Measurements from ENCODE around the gene S100A14. TPM values are rescaled to one million over a fixed set of nuclear protein-coding genes. Genes with fewer than 3 reads are reported as not detected.

S100A14 gene
- polyA plus RNA-seq, 1 donor from 2014 or later = not detected

DNA sequence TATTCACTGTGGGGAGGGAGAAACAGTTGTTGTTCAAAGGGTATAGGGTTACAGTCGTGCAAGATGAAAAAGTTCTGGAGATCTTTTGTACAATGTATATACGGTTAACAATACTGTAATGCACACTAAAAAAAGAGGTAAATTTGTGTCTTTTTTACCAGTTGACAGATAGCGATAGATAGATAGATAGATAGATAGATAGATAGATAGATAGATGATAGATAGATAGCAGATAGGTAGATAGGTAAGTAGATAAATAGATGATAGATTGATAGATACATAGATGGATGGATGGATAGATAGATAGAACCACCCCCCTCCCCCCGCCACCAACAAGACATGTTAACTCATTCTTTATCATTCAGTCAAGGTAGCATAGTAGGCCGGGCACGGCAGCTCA lies 13.4 kb downstream of the S100A14 start:
- Histone ChIP-seq H3K9me2 (ENCODE audit: insufficient read depth, low read length) (no peaks in the 10 kb centered on the region), H3K36me3 (ENCODE audit: insufficient read depth, low read length) (no peaks in the 10 kb centered on the region), H3F3A (ENCODE audit: insufficient read depth, low read length, poor library complexity, severe bottlenecking) (no peaks in the 10 kb centered on the region), H3K4me3 (ENCODE audit: low read length) (no peak overlapping the region), H4K20me1 (ENCODE audit: insufficient read depth) (no peaks in the 10 kb centered on the region), H2AFZ (ENCODE audit: low read depth, low read length) (no peak overlapping the region), H3K9me3 (ENCODE audit: low read length) (no peaks in the 10 kb centered on the region), H3K4me2 (ENCODE audit: low read length) (no peak overlapping the region), H3K27ac (ENCODE audit: low read length) (no peak overlapping the region), H3K79me2 (replicated peaks; ENCODE audit: insufficient read depth, low read length) (no peaks in the 10 kb centered on the region), H3K27me3 (ENCODE audit: insufficient read depth, low read depth, low read length) (no peaks in the 10 kb centered on the region), H3K9ac (ENCODE audit: low read length) (no peak overlapping the region)
- no peak for TF ChIP-seq EP300 (conservative IDR thresholded peaks at IDR 0.05; ENCODE audit: poor library complexity, severe bottlenecking)
- no peak for TF ChIP-seq EZH2 (IDR thresholded peaks at IDR 0.05; ENCODE audit: borderline replicate concordance, insufficient read depth, low read length, poor library complexity, severe bottlenecking)
- no peak for TF ChIP-seq MXI1 (conservative IDR thresholded peaks at IDR 0.05; ENCODE audit: poor library complexity, severe bottlenecking)

DNA sequence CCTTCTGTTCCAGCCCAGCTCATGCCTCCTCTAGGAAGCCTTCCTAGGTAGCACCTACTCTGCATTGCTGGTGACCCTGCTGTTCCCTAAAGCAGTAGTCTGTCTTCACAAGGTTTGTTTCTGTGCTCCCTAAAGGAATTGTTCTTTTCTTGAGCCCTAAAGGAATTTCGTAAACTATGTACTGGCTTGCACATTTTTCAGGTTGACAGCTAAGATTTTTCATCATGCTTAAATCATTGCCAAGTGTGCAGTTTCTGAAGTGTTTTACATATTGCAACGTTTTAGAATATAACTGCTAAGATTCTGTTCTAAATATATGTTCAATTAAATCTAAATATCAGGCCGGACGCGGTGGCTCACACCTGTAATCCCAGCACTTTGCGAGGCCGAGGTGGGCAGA lies 16.3 kb downstream of the S100A14 start:
- no peaks in the 10 kb centered on the region for H3F3A ChIP-seq (ENCODE audit: insufficient read depth, low read length, poor library complexity, severe bottlenecking)
- no peak overlapping the region for H3K27ac ChIP-seq (ENCODE audit: low read length)
- no peak overlapping the region for H3K4me2 ChIP-seq (ENCODE audit: low read length)
- no peak for TF ChIP-seq RAD21 (conservative IDR thresholded peaks at IDR 0.05)
- no peak for TF ChIP-seq TAF1 (IDR thresholded peaks at IDR 0.05; ENCODE audit: low read depth)
- TF ChIP-seq, protein P1, sequence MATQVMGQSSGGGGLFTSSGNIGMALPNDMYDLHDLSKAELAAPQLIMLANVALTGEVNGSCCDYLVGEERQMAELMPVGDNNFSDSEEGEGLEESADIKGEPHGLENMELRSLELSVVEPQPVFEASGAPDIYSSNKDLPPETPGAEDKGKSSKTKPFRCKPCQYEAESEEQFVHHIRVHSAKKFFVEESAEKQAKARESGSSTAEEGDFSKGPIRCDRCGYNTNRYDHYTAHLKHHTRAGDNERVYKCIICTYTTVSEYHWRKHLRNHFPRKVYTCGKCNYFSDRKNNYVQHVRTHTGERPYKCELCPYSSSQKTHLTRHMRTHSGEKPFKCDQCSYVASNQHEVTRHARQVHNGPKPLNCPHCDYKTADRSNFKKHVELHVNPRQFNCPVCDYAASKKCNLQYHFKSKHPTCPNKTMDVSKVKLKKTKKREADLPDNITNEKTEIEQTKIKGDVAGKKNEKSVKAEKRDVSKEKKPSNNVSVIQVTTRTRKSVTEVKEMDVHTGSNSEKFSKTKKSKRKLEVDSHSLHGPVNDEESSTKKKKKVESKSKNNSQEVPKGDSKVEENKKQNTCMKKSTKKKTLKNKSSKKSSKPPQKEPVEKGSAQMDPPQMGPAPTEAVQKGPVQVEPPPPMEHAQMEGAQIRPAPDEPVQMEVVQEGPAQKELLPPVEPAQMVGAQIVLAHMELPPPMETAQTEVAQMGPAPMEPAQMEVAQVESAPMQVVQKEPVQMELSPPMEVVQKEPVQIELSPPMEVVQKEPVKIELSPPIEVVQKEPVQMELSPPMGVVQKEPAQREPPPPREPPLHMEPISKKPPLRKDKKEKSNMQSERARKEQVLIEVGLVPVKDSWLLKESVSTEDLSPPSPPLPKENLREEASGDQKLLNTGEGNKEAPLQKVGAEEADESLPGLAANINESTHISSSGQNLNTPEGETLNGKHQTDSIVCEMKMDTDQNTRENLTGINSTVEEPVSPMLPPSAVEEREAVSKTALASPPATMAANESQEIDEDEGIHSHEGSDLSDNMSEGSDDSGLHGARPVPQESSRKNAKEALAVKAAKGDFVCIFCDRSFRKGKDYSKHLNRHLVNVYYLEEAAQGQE (IDR thresholded peaks at IDR 0.05; ENCODE audit: borderline replicate concordance) = no peak
- H3K79me2 ChIP-seq (replicated peaks; ENCODE audit: insufficient read depth, low read length) = no peaks in the 10 kb centered on the region
- no peaks in the 10 kb centered on the region for H4K20me1 ChIP-seq (ENCODE audit: insufficient read depth)
- no peak overlapping the region for H2AFZ ChIP-seq (ENCODE audit: low read depth, low read length)
- H3K4me3 ChIP-seq (ENCODE audit: low read length) = no peak overlapping the region
- no peaks in the 10 kb centered on the region for H3K9me2 ChIP-seq (ENCODE audit: insufficient read depth, low read length)
- no peaks in the 10 kb centered on the region for H3K36me3 ChIP-seq (ENCODE audit: insufficient read depth, low read length)
- H3K27me3 ChIP-seq (ENCODE audit: insufficient read depth, low read depth, low read length) = no peaks in the 10 kb centered on the region
- no peak overlapping the region for H3K9ac ChIP-seq (ENCODE audit: low read length)
- no peaks in the 10 kb centered on the region for H3K9me3 ChIP-seq (ENCODE audit: low read length)

DNA sequence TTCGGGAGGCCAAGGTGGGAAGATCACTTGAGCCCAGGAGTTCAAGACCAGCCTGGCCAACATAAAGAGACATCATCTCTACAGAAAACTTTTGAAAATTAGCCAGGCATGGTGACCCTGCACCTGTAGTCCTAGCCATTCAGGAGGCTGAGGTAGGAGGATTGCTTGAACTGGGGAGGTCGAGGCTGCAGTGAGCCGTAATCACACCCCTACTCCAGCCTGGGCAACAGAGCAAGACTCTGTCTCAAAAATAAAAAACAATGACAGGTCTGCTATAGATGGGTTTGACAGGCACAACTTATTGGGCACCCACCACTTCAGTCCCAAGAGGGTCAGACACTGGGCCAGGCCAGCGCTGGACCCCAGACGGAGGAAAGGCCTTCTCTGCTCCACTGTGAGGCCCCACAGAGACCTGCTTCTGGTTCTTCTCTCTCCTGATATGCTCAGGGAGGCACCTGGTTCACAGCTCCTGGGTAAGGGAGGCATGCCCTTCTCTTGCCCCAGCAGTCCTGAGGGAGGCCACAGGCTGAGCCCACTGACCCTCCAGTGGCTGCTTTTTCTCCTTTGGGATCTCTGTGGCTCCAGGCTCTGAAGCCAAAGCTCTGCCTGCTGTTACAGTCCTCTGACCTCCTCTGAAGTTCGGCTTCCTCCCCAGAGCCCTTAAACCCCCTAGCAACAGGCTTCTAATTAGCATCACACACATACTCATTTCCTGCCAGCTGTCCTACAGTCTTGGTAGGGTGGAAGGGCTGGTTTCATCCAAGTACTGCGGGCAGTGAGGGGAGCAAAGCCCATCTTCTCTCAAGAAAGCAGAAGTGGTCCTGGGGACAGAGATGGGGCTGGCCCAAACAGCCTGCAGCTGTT lies 17.6 kb downstream of the S100A14 start:
- H3K79me2 ChIP-seq (replicated peaks; ENCODE audit: insufficient read depth, low read length) = no peaks in the 10 kb centered on the region
- H3K27me3 ChIP-seq (ENCODE audit: insufficient read depth, low read depth, low read length) = no peaks in the 10 kb centered on the region
- no peak overlapping the region for H2AFZ ChIP-seq (ENCODE audit: low read depth, low read length)
- H3K9me2 ChIP-seq (ENCODE audit: insufficient read depth, low read length) = no peaks in the 10 kb centered on the region
- H4K20me1 ChIP-seq (ENCODE audit: insufficient read depth) = no peaks in the 10 kb centered on the region
- no peaks in the 10 kb centered on the region for H3F3A ChIP-seq (ENCODE audit: insufficient read depth, low read length, poor library complexity, severe bottlenecking)
- no peak overlapping the region for H3K27ac ChIP-seq (ENCODE audit: low read length)
- TF ChIP-seq MXI1 (conservative IDR thresholded peaks at IDR 0.05; ENCODE audit: poor library complexity, severe bottlenecking) = no peak
- TF ChIP-seq EP300 (conservative IDR thresholded peaks at IDR 0.05; ENCODE audit: poor library complexity, severe bottlenecking) = no peak
- H3K4me2 ChIP-seq (ENCODE audit: low read length) = no peak overlapping the region
- no peaks in the 10 kb centered on the region for H3K36me3 ChIP-seq (ENCODE audit: insufficient read depth, low read length)
- no peak overlapping the region for H3K9ac ChIP-seq (ENCODE audit: low read length)
- no peaks in the 10 kb centered on the region for H3K9me3 ChIP-seq (ENCODE audit: low read length)
- no peak overlapping the region for H3K4me3 ChIP-seq (ENCODE audit: low read length)
